Nephron (organoid): ENCODE measurements around the gene METTL9.
"Not testable (repeated sequence)": the region's sequence is repeated elsewhere in the genome, so short reads cannot be mapped to it uniquely, and the experiment has no call there.

Experiments
- H3K27ac Mint-ChIP-seq, 3 experiments: 2 replicates each; pipeline ENCODE4 v1.8.0; 2020; ENCODE audit warnings: mixed read lengths in 3 of 3, mild to moderate bottlenecking in 2 of 3, moderate library complexity in 1 of 3
- H3K27me3 Mint-ChIP-seq: 2 replicates; pipeline ENCODE4 v1.8.0; 2021; ENCODE audit warnings: low read depth, mild to moderate bottlenecking, moderate library complexity, mixed read lengths
- H3K36me3 Mint-ChIP-seq: 2 replicates; pipeline ENCODE4 v1.8.0; 2020; ENCODE audit warnings: low read depth, mixed read lengths
- H3K4me1 Mint-ChIP-seq: 2 replicates; pipeline ENCODE4 v1.8.0; 2020; ENCODE audit warnings: mixed read lengths
- H3K4me3 Mint-ChIP-seq, 3 experiments: 2 replicates each; pipeline ENCODE4 v1.8.0; 2020; ENCODE audit warnings: mild to moderate bottlenecking in 3 of 3, mixed read lengths in 3 of 3, moderate library complexity in 2 of 3
- H3K9me3 Mint-ChIP-seq: 2 replicates; pipeline ENCODE4 v1.8.0; 2020; ENCODE audit warnings: mixed read lengths
- CTCF ChIP-seq, 3 experiments: fragments of 200-600 bp; sonication (generic); IDR thresholded peaks; one replicate each; pipeline ENCODE4 v1.5.0; 2021; ENCODE audit warnings: antibody characterized with exemption in 3 of 3; ENCODE audit not compliant: unreplicated experiment in 3 of 3

METTL9 gene

GRCh38 chr16:21584817-21585216, 14.6 kb upstream of the METTL9 start:
- H3K27me3 Mint-ChIP-seq = peaks cover 9% of the 10 kb centered on the region

GRCh38 chr16:21588593-21588992, 10.8 kb upstream of the METTL9 start:
- not testable (repeated sequence) for H3K4me1 Mint-ChIP-seq, H3K9me3 Mint-ChIP-seq, H3K36me3 Mint-ChIP-seq, H3K27me3 Mint-ChIP-seq, H3K4me3 Mint-ChIP-seq, H3K27ac Mint-ChIP-seq

More at GRCh38 chr16:21584817-21585216, 14.6 kb upstream of the METTL9 start:
- no peaks in the 10 kb centered on the region for H3K4me1 Mint-ChIP-seq
- H3K4me3 Mint-ChIP-seq = no peak overlapping the region
- no peaks in the 10 kb centered on the region for H3K36me3 Mint-ChIP-seq
- H3K27ac Mint-ChIP-seq = peak overlapping the region in 1 of 3 experiments; percentile 22
- no peak for TF ChIP-seq CTCF (IDR thresholded peaks at IDR 0.05; ENCODE audit: unreplicated experiment in 3 of 3)
- no peaks in the 10 kb centered on the region for H3K9me3 Mint-ChIP-seq

GRCh38 chr16:21589551-21589950, 9.8 kb upstream of the METTL9 start:
- Mint-ChIP-seq H3K27me3 (peaks cover 12% of the 10 kb centered on the region), H3K36me3 (no peaks in the 10 kb centered on the region), H3K9me3 (no peaks in the 10 kb centered on the region), H3K4me3 (no peak overlapping the region), H3K27ac (peak overlapping the region in 1 of 3 experiments; percentile 42), H3K4me1 (peaks cover 4% of the 10 kb centered on the region)
- TF ChIP-seq CTCF (IDR thresholded peaks at IDR 0.05; ENCODE audit: unreplicated experiment in 3 of 3) = no peak

- Mint-ChIP-seq H3K4me1 (peaks cover 4% of the 10 kb centered on the region), H3K27me3 (peaks cover 10% of the 10 kb centered on the region), H3K36me3 (no peaks in the 10 kb centered on the region), H3K4me3 (no peak overlapping the region), H3K9me3 (no peaks in the 10 kb centered on the region), H3K27ac (no peak overlapping the region)
- TF ChIP-seq CTCF (IDR thresholded peaks at IDR 0.05; ENCODE audit: unreplicated experiment in 3 of 3) = no peak
Measured at GRCh38 chr16:21590287-21590686, 9.1 kb upstream of the METTL9 start.

GRCh38 chr16:21590796-21591195, 8.6 kb upstream of the METTL9 start:
- Mint-ChIP-seq H3K36me3 (no peaks in the 10 kb centered on the region), H3K27me3 (peaks cover 10% of the 10 kb centered on the region), H3K27ac (no peak overlapping the region), H3K9me3 (no peaks in the 10 kb centered on the region), H3K4me3 (no peak overlapping the region), H3K4me1 (peaks cover 4% of the 10 kb centered on the region)
- no peak for TF ChIP-seq CTCF (IDR thresholded peaks at IDR 0.05; ENCODE audit: unreplicated experiment in 3 of 3)

GRCh38 chr16:21592191-21592590, 7.2 kb upstream of the METTL9 start:
- Mint-ChIP-seq H3K4me1 (peaks cover 4% of the 10 kb centered on the region), H3K27me3 (peaks cover 10% of the 10 kb centered on the region), H3K36me3 (no peaks in the 10 kb centered on the region), H3K4me3 (no peak overlapping the region), H3K27ac (peak overlapping the region in 1 of 3 experiments; percentile 26), H3K9me3 (no peaks in the 10 kb centered on the region)
- TF ChIP-seq CTCF (IDR thresholded peaks at IDR 0.05; ENCODE audit: unreplicated experiment in 3 of 3) = no peak
